SK-N-SH treated with all-trans-retinoic acid at 6 μM for 48 hours (cell line): ENCODE results near the gene ELMO1.

Source experiments
- ARNTL ChIP-seq: fragments of 450-650 bp; formaldehyde crosslinking; IDR thresholded peaks from 2 replicates; pipeline ENCODE4 v1.5.0; 2020; ENCODE audit warnings: low read depth, mild to moderate bottlenecking, moderate library complexity, borderline replicate concordance
- BACH2 ChIP-seq: fragments of 250-450 bp; sonication (Bioruptor Pico); IDR thresholded peaks from 2 replicates; pipeline ENCODE4 v1.9.0; 2021; ENCODE audit warnings: mild to moderate bottlenecking, borderline replicate concordance
- OSR1 ChIP-seq: fragments of 250-450 bp; sonication (Bioruptor Pico); IDR thresholded peaks from 2 replicates; pipeline ENCODE4 v1.8.0; 2022; ENCODE audit warnings: moderate library complexity, mild to moderate bottlenecking, inconsistent platforms
- PPARA ChIP-seq: fragments of 250-450 bp; sonication (Bioruptor Pico); IDR thresholded peaks from 2 replicates; pipeline ENCODE4 v1.5.0; 2020; ENCODE audit warnings: mild to moderate bottlenecking, borderline replicate concordance
- RARB ChIP-seq: fragments of 250-450 bp; sonication (Bioruptor Pico); IDR thresholded peaks from 2 replicates; pipeline ENCODE4 v1.8.0; 2021; ENCODE audit warnings: mild to moderate bottlenecking, moderate library complexity
- SNAI2 ChIP-seq: fragments of 250-450 bp; sonication (Bioruptor Pico); IDR thresholded peaks from 2 replicates; pipeline ENCODE4 v1.5.0; 2020; ENCODE audit warnings: mild to moderate bottlenecking, moderate library complexity
- TOX ChIP-seq: fragments of 250-450 bp; sonication (Bioruptor Pico); IDR thresholded peaks from 2 replicates; pipeline ENCODE4 v1.8.0; 2021; ENCODE audit warnings: mild to moderate bottlenecking, moderate library complexity, borderline replicate concordance
- ZFP30 ChIP-seq: fragments of 450-650 bp; formaldehyde crosslinking; IDR thresholded peaks from 2 replicates; pipeline ENCODE4 v1.5.0; 2022; ENCODE audit warnings: mild to moderate bottlenecking, moderate library complexity
- ZNF565 ChIP-seq: fragments of 450-650 bp; formaldehyde crosslinking; conservative IDR thresholded peaks from 2 replicates; pipeline ENCODE4 v1.5.0; 2020; ENCODE audit warnings: low read depth, mild to moderate bottlenecking, moderate library complexity
- TF ChIP-seq, protein P1 (sequence below): fragments of 250-450 bp; sonication (Bioruptor Pico); IDR thresholded peaks from 2 replicates; pipeline ENCODE4 v1.8.0; 2020; ENCODE audit warnings: mild to moderate bottlenecking, moderate library complexity, borderline replicate concordance
- TF ChIP-seq, protein P2 (sequence below): fragments of 250-450 bp; sonication (Bioruptor Pico); IDR thresholded peaks from 2 replicates; pipeline ENCODE4 v1.5.1; 2020; ENCODE audit warnings: low read depth, mild to moderate bottlenecking, moderate library complexity

DNA sequence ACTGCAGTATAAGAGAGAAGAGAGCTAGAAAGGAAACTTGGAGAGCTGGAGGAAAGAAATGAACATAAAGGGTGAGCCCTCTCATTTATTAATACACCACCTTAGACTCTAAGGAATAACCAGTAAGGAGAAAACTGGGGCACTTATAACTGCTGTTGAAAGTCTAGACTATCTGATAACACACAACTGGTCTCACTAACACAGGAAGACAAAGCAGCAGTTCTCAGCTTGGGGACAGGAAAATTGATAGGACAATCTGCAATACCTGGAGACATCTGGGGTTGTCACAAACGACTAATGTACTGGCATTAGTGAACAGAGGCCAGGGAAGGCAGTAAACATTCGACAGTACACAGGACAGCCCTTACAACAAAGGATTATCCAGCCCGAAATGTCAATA is 6.8 kb downstream of the ELMO1 start:
- no peak for TF ChIP-seq SNAI2 (CRISPR knock-in tag)
- TF ChIP-seq PPARA (CRISPR knock-in tag): no peak
- TF ChIP-seq ZFP30: no peak
- TF ChIP-seq, protein P1, sequence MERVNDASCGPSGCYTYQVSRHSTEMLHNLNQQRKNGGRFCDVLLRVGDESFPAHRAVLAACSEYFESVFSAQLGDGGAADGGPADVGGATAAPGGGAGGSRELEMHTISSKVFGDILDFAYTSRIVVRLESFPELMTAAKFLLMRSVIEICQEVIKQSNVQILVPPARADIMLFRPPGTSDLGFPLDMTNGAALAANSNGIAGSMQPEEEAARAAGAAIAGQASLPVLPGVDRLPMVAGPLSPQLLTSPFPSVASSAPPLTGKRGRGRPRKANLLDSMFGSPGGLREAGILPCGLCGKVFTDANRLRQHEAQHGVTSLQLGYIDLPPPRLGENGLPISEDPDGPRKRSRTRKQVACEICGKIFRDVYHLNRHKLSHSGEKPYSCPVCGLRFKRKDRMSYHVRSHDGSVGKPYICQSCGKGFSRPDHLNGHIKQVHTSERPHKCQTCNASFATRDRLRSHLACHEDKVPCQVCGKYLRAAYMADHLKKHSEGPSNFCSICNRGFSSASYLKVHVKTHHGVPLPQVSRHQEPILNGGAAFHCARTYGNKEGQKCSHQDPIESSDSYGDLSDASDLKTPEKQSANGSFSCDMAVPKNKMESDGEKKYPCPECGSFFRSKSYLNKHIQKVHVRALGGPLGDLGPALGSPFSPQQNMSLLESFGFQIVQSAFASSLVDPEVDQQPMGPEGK: no peak
- TF ChIP-seq ZNF565 (CRISPR knock-in tag): no peak
- no peak for TF ChIP-seq OSR1 (CRISPR knock-in tag)
- TF ChIP-seq BACH2 (CRISPR knock-in tag): no peak
- TF ChIP-seq, protein P2, sequence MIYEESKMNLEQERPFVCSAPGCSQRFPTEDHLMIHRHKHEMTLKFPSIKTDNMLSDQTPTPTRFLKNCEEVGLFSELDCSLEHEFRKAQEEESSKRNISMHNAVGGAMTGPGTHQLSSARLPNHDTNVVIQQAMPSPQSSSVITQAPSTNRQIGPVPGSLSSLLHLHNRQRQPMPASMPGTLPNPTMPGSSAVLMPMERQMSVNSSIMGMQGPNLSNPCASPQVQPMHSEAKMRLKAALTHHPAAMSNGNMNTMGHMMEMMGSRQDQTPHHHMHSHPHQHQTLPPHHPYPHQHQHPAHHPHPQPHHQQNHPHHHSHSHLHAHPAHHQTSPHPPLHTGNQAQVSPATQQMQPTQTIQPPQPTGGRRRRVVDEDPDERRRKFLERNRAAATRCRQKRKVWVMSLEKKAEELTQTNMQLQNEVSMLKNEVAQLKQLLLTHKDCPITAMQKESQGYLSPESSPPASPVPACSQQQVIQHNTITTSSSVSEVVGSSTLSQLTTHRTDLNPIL (CRISPR knock-in tag): no peak
- no peak for TF ChIP-seq RARB (CRISPR knock-in tag)
- no peak for TF ChIP-seq ARNTL (CRISPR knock-in tag)
- no peak for TF ChIP-seq TOX (CRISPR knock-in tag)
